T-cell (primary cell): Measurements from ENCODE around the gene WDR20. TPM values are rescaled to one million over a fixed set of nuclear protein-coding genes. Genes with fewer than 3 reads are reported as not detected.

Experiments used
- ATAC-seq, 4 experiments: fragments of 200-7000 bp in 3 of 4; fragments of 150-1000 bp in 1 of 4; cut with Tn5 transposase; replicated peaks in 1 of 4; 1 replicate in 3 of 4; 2 replicates in 1 of 4; pipeline ENCODE4 v1.10.0; 2021; ENCODE audit warnings: moderate library complexity in 3 of 4, mild to moderate bottlenecking in 2 of 4, moderate number of reproducible peaks in 1 of 4
- CTCF ChIA-PET, 2 donors: fragments of 300-600 bp; sonication (Branson Sonifier 250); formaldehyde crosslinking; loops; one replicate each; lab custom pipeline; 2022; ENCODE audit warnings: antibody characterized with exemption in 2 of 2; lab: Charles Lee
- POLR2A ChIA-PET, 2 donors: fragments of 300-600 bp; sonication (Branson Sonifier 250); formaldehyde crosslinking; loops; one replicate each; lab custom pipeline; 2022; ENCODE audit warnings: antibody characterized with exemption in 2 of 2; lab: Charles Lee
- DNase-seq, 35 experiments: peaks; one replicate each; pipeline versions ENCODE4 v3.0.0 to v3.0.0-alpha.2; 2013 to 2023
- H3K27ac ChIP-seq: one replicate; pipeline ENCODE4 v1.5.1; 2013; ENCODE audit warnings: low read length
- H3K27me3 ChIP-seq, 2 experiments: replicated peaks in 1 of 2; 1 replicate in 1 of 2; 2 replicates in 1 of 2; pipeline versions ENCODE4 v1.6.1 to v1.7.0; 2013; ENCODE audit warnings: low read length in 1 of 2, mixed read lengths in 1 of 2; ENCODE audit not compliant: control insufficient read depth in 2 of 2, insufficient read depth in 2 of 2; ENCODE audit errors: extremely low read depth in 1 of 2
- H3K36me3 ChIP-seq, 2 donors: 1 replicate in 1 of 2; 2 replicates in 1 of 2; pipeline versions ENCODE4 v1.6.1 to v1.7.0; 2013; ENCODE audit warnings: low read length in 1 of 2; ENCODE audit not compliant: control insufficient read depth in 2 of 2, insufficient read depth in 1 of 2; ENCODE audit errors: extremely low read depth in 1 of 2
- H3K4me1 ChIP-seq, 2 experiments: 1 replicate in 1 of 2; 2 replicates in 1 of 2; pipeline versions ENCODE4 v1.6.1 to v1.7.0; 2013; ENCODE audit warnings: low read length in 2 of 2, mixed read lengths in 1 of 2; ENCODE audit not compliant: insufficient read depth in 2 of 2, control insufficient read depth in 1 of 2; ENCODE audit errors: extremely low read depth in 1 of 2
- H3K4me3 ChIP-seq, 2 donors: 1 replicate in 1 of 2; 2 replicates in 1 of 2; pipeline versions ENCODE4 v1.5.1 to v1.7.0; 2013; ENCODE audit warnings: mild to moderate bottlenecking in 2 of 2, low read length in 1 of 2, moderate library complexity in 1 of 2; ENCODE audit not compliant: control insufficient read depth in 1 of 2; ENCODE audit errors: extremely low read depth in 1 of 2
- H3K9me3 ChIP-seq: 2 replicates; pipeline ENCODE4 v1.7.0; 2013
- H3K27ac Mint-ChIP-seq, 2 donors: one replicate each; pipeline ENCODE4 v1.8.0; 2020 to 2021; ENCODE audit warnings: mild to moderate bottlenecking in 2 of 2, mixed read lengths in 2 of 2
- H3K27me3 Mint-ChIP-seq, 2 donors: one replicate each; pipeline ENCODE4 v1.8.0; 2021 to 2022; ENCODE audit warnings: mixed read lengths in 2 of 2
- H3K36me3 Mint-ChIP-seq: one replicate; pipeline ENCODE4 v1.8.0; 2021; ENCODE audit warnings: mixed read lengths
- H3K4me1 Mint-ChIP-seq, 3 donors: one replicate each; pipeline ENCODE4 v1.8.0; 2020 to 2022; ENCODE audit warnings: mixed read lengths in 3 of 3, mild to moderate bottlenecking in 1 of 3
- H3K4me3 Mint-ChIP-seq, 3 donors: one replicate each; pipeline ENCODE4 v1.8.0; 2020 to 2022; ENCODE audit warnings: mild to moderate bottlenecking in 3 of 3, mixed read lengths in 3 of 3, moderate library complexity in 3 of 3
- H3K9me3 Mint-ChIP-seq, 3 donors: one replicate each; pipeline ENCODE4 v1.8.0; 2020 to 2022; ENCODE audit warnings: mixed read lengths in 3 of 3
- WGBS: methylation state at CpG from one replicate; pipeline ENCODE4 v1.1.5; 2013; ENCODE audit warnings: missing lambda C conversion rate; ENCODE audit not compliant: insufficient coverage; 5-methylcytosine and 5-hydroxymethylcytosine counted together
- total RNA-seq, 35 experiments: library from RNA in 6 of 35; stranded (reverse) in 6 of 35; fragments of 120-200 nt in 1 of 35; gene quantifications; one replicate each; pipeline versions ENCODE4 v1.2.1 to v1.2.4 and lab custom pipeline; 2013 to 2026

The WDR20 gene, protein sequence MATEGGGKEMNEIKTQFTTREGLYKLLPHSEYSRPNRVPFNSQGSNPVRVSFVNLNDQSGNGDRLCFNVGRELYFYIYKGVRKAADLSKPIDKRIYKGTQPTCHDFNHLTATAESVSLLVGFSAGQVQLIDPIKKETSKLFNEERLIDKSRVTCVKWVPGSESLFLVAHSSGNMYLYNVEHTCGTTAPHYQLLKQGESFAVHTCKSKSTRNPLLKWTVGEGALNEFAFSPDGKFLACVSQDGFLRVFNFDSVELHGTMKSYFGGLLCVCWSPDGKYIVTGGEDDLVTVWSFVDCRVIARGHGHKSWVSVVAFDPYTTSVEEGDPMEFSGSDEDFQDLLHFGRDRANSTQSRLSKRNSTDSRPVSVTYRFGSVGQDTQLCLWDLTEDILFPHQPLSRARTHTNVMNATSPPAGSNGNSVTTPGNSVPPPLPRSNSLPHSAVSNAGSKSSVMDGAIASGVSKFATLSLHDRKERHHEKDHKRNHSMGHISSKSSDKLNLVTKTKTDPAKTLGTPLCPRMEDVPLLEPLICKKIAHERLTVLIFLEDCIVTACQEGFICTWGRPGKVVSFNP
- 10 to 100 TPM; 38.9 to 53.1 (median 49.5) TPM for total RNA-seq
- total RNA-seq (2013) = 24.4 TPM
- 33.3 to 60.8 (median 48.2) reads per million in 29 experiments for total RNA-seq (lab: John Stamatoyannopoulos, UW)

DNA sequence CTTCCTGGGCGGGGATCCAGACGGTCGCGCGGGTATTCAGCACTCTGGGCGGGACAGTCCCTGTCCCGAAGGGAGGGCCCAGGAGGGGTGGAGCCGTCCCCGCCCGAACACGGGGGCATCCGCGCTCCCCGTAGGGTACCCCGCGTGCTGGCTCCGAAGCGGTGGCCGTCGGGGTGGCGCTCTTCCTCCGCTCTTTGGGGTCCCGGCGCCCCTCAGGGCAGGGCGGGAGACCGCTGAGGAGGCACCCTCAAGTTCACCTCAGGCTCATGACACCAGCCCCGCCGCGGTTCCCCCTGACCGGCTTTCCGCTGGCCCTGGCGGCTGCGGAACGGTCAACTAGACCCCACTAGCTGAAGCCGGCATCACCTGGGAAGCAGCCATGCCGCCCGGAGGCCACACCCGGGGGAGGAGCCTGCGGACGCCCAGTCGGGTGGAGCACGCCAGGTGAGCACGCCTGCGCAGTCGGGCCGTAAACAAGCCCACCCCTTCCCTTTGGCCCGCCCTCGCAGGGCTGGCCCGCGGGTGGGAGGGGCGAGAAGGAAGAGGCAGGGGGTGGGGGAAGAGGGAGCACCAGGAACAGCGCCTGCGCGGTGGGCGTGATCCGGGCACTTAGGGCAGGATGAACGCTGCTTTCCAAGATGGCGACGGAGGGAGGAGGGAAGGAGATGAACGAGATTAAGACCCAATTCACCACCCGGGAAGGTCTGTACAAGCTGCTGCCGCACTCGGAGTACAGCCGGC, at the start of gene WDR20:
Gene WDR20 (plus strand): TSS at position 612 of the 741 bp plus-strand sequence. CDS start 27 bp downstream, at position 639.
- H3K27ac Mint-ChIP-seq = peak within 1 kb of the TSS; percentile 94 to 96
- H3K27me3 Mint-ChIP-seq = no peaks in the 10 kb centered on the region
- H3K4me3 ChIP-seq = peak within 1 kb of the TSS; percentile 89 to 92
- H3K9me3 Mint-ChIP-seq = no peaks in the 10 kb centered on the region
- DNase-seq (peak; percentile 97 to 100 (median 99)), ATAC-seq (peak; percentile 91 to 97 (median 94))
- H3K36me3 Mint-ChIP-seq = peaks cover 5% of the 10 kb centered on the region
- H3K9me3 ChIP-seq = no peaks in the 10 kb centered on the region
- peaks cover 13 to 18% of the 10 kb centered on the region in 2 experiments for H3K4me1 ChIP-seq
- H3K4me1 Mint-ChIP-seq = peaks cover 23 to 29% (median 26%) of the 10 kb centered on the region in 3 donors
- no peaks in the 10 kb centered on the region for H3K27me3 ChIP-seq
- peaks cover 0 to 3% of the 10 kb centered on the region in 2 donors for H3K36me3 ChIP-seq
- H3K4me3 Mint-ChIP-seq = peak within 1 kb of the TSS; percentile 94 to 97 (median 95)
- H3K27ac ChIP-seq = peak within 1 kb of the TSS; percentile 67
- WGBS = under 1% methylated on average over 49 of the region's 64 CpGs
- ChIA-PET POLR2A (interaction anchor here in 1 of 2 donors (0.6 kb wide), 2 partner anchors 51 to 138 kb away, joined by 3 read pairs; no protein-coding TSS in a partner anchor), CTCF (no interaction called here)

DNA sequence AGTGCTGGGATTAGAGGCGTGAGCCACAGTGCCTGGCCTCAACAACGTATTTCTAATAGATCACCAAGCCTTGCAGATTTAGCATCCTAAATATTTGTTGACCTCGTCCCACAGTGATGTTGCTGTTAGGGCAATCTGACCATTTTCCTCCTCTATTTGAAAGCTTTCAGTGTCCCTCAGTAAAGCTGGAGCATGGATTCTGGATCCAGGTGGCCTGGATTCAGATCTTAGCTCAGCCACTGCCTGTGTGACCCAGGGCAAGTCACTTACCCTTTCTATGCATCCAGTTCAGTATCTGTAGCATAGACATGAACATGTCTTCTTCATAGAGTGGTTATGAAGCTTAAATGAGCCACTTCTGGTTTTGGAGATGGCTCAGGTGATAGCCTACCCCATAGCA, 49.0 kb upstream of the WDR20 start:
- no peaks in the 10 kb centered on the region for H3K27me3 ChIP-seq
- Mint-ChIP-seq H3K9me3 (no peaks in the 10 kb centered on the region), H3K4me1 (peaks cover 26 to 31% (median 27%) of the 10 kb centered on the region in 3 donors), H3K27ac (no peak overlapping the region), H3K36me3 (peaks cover 6% of the 10 kb centered on the region), H3K27me3 (no peaks in the 10 kb centered on the region), H3K4me3 (peak overlapping the region in 1 of 3 donors; percentile 85)
- no peak for ATAC-seq
- no peak overlapping the region for H3K4me3 ChIP-seq
- ChIA-PET CTCF (no interaction called here), POLR2A (no interaction called here)
- H3K9me3 ChIP-seq = no peaks in the 10 kb centered on the region
- no peak overlapping the region for H3K27ac ChIP-seq
- no peak for DNase-seq
- peaks cover 0 to 1% of the 10 kb centered on the region in 2 donors for H3K36me3 ChIP-seq
- peaks cover 5 to 25% of the 10 kb centered on the region in 2 experiments for H3K4me1 ChIP-seq
- 94% methylated on average over 2 of the region's 3 CpGs for WGBS

DNA sequence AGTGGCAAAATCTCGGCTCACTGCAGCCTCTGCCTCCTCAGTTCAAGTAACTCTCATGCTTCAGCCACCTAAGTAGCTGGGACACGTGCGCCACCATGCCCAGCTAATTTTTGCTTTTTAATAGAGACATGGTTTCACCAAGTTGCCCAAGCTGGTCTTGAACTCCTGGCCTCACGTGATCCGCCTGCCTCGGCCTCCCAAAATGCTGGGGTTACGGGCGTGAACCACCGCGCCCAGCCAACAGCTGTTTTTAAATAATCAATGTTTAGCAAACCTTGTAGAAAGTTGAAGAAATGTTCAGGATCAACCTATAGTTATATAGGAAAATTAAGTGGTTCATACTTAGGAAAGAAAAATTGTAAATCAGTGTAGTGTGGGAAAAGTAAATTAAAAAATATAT, 46.9 kb upstream of the WDR20 start:
- H3K27ac Mint-ChIP-seq = no peak overlapping the region
- CTCF ChIA-PET = interaction anchor here in 1 of 2 donors (0.7 kb wide), 1 partner anchor 12 kb away, joined by 11 read pairs; no protein-coding TSS in a partner anchor
- H3K27me3 Mint-ChIP-seq = no peaks in the 10 kb centered on the region
- Histone ChIP-seq H3K4me3 (no peak overlapping the region), H3K27me3 (no peaks in the 10 kb centered on the region), H3K9me3 (no peaks in the 10 kb centered on the region), H3K4me1 (peaks cover 2 to 18% of the 10 kb centered on the region in 2 experiments), H3K27ac (no peak overlapping the region), H3K36me3 (no peaks in the 10 kb centered on the region)
- DNase-seq (no peak), ATAC-seq (no peak)
- H3K4me3 Mint-ChIP-seq = no peak overlapping the region
- H3K36me3 Mint-ChIP-seq = no peaks in the 10 kb centered on the region
- no peaks in the 10 kb centered on the region for H3K9me3 Mint-ChIP-seq
- POLR2A ChIA-PET = no interaction called here
- H3K4me1 Mint-ChIP-seq = peaks cover 23 to 25% (median 25%) of the 10 kb centered on the region in 3 donors
- WGBS = no CpG with 5 or more reads among the region's 10 CpGs

- H3K4me1 ChIP-seq = peaks cover 0 to 6% of the 10 kb centered on the region in 2 experiments
- no peaks in the 10 kb centered on the region for H3K27me3 ChIP-seq
- ChIA-PET CTCF (no interaction called here), POLR2A (no interaction called here)
- no peaks in the 10 kb centered on the region for H3K36me3 Mint-ChIP-seq
- H3K9me3 ChIP-seq = no peaks in the 10 kb centered on the region
- no peak overlapping the region for H3K4me3 ChIP-seq
- peaks cover 13 to 15% (median 13%) of the 10 kb centered on the region in 3 donors for H3K4me1 Mint-ChIP-seq
- 100% methylated on average over 1 of the region's 7 CpGs for WGBS
- ATAC-seq (no peak), DNase-seq (no peak)
- H3K27ac ChIP-seq = no peak overlapping the region
- no peaks in the 10 kb centered on the region for H3K36me3 ChIP-seq
- H3K9me3 Mint-ChIP-seq = no peaks in the 10 kb centered on the region
- H3K27ac Mint-ChIP-seq = no peak overlapping the region
- no peaks in the 10 kb centered on the region for H3K27me3 Mint-ChIP-seq
- H3K4me3 Mint-ChIP-seq = no peak overlapping the region
Measured at GRCh38 chr14:102094101-102094500, 45.6 kb upstream of the WDR20 start.

DNA sequence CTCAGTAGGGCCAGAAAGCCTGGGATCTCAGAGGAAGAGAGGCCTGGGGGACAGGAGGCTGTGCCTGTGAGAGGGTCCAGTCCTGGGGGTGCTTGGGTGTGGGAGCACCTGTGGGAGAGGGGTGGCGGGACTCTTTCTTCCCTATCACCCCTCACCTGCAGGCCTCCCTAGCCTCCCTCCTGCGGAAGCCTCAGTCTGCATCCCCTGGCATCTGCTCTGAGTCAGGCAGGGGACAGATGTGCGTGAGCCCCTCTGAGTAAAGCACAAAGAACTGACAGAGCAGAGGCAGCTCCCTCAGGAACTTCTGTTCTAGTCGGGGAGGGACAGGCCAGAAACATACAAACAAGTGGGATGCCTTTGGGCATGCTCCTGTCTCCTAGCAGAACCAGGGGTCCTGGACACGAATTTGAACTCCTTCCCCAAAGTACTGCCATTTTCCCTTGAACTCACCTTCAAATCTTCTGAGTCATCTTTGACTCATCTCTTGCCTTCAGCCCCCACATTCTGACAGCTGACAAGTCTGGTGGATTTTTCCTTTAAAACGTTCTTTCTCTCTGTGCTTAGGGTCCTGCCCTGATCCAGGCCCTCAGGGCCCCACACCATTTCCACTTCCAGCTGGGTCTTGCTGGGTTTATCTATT, 44.3 kb upstream of the WDR20 start:
- POLR2A ChIA-PET = no interaction called here

More for the DNA sequence above, 44.3 kb upstream of the WDR20 start:
- ATAC-seq (no peak), DNase-seq (no peak)
- Histone ChIP-seq H3K27ac (no peak overlapping the region), H3K36me3 (no peaks in the 10 kb centered on the region), H3K4me3 (no peak overlapping the region), H3K9me3 (no peaks in the 10 kb centered on the region), H3K4me1 (peaks cover 0 to 3% of the 10 kb centered on the region in 2 experiments), H3K27me3 (no peaks in the 10 kb centered on the region)
- 81% methylated on average over 5 of the region's 6 CpGs for WGBS
- peaks cover under 1 to 4% (median 3%) of the 10 kb centered on the region in 3 donors for H3K4me1 Mint-ChIP-seq
- CTCF ChIA-PET = interaction anchor here in 1 of 2 donors (0.9 to 1.0 kb wide), 2 partner anchors 32 to 219 kb away, joined by 3 to 8 read pairs; no protein-coding TSS in a partner anchor
- no peaks in the 10 kb centered on the region for H3K27me3 Mint-ChIP-seq
- H3K27ac Mint-ChIP-seq = no peak overlapping the region
- H3K4me3 Mint-ChIP-seq = no peak overlapping the region
- H3K36me3 Mint-ChIP-seq = no peaks in the 10 kb centered on the region
- H3K9me3 Mint-ChIP-seq = no peaks in the 10 kb centered on the region
